ENCODE measurements around the gene DOCK3.

DNA sequence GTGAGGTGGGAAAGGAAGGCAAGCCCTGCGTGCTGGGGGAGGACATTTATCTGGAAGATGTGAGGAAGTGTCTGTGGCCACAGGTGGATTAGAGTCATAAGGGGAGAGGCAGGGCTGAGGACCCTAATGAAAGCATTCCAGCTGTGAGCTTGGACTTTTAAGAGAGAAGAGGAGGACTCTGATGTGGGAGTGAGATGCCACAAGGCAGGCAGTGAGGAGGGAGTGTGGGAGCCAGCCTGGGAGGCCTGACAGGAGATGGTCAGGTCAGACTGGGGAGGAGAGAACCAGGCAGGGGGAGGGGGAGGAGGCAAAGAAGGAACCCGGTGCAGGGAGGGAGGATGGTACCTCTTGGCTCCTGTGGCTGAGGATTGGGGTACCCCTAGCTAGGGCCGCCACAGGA lies 36.8 kb upstream of the DOCK3 start:
- no peak for TF ChIP-seq EZH2 (IDR thresholded peaks at IDR 0.05; ENCODE audit: low read length, unreplicated experiment)
- TF ChIP-seq, protein P1, sequence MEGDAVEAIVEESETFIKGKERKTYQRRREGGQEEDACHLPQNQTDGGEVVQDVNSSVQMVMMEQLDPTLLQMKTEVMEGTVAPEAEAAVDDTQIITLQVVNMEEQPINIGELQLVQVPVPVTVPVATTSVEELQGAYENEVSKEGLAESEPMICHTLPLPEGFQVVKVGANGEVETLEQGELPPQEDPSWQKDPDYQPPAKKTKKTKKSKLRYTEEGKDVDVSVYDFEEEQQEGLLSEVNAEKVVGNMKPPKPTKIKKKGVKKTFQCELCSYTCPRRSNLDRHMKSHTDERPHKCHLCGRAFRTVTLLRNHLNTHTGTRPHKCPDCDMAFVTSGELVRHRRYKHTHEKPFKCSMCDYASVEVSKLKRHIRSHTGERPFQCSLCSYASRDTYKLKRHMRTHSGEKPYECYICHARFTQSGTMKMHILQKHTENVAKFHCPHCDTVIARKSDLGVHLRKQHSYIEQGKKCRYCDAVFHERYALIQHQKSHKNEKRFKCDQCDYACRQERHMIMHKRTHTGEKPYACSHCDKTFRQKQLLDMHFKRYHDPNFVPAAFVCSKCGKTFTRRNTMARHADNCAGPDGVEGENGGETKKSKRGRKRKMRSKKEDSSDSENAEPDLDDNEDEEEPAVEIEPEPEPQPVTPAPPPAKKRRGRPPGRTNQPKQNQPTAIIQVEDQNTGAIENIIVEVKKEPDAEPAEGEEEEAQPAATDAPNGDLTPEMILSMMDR (conservative IDR thresholded peaks at IDR 0.05; ENCODE audit: low read depth, low read length), result no peak

All from PC-3 (cell line).